Stimulated activated CD4-positive, alpha-beta T cell treated with anti-CD3 and anti-CD28 coated beads, Interleukin-2, amount 100 ng/mL, for 24 hours (primary cell): ENCODE measurements around the gene MAGEA3.
"Not testable (repeated sequence)": the region's sequence is repeated elsewhere in the genome, so short reads cannot be mapped to it uniquely, and the experiment has no call there.

Experiments
- DNase-seq, 2 donors: peaks; one replicate each; pipeline ENCODE4 v3.0.0-alpha.2; 2020

MAGEA3 gene, protein sequence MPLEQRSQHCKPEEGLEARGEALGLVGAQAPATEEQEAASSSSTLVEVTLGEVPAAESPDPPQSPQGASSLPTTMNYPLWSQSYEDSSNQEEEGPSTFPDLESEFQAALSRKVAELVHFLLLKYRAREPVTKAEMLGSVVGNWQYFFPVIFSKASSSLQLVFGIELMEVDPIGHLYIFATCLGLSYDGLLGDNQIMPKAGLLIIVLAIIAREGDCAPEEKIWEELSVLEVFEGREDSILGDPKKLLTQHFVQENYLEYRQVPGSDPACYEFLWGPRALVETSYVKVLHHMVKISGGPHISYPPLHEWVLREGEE

DNA sequence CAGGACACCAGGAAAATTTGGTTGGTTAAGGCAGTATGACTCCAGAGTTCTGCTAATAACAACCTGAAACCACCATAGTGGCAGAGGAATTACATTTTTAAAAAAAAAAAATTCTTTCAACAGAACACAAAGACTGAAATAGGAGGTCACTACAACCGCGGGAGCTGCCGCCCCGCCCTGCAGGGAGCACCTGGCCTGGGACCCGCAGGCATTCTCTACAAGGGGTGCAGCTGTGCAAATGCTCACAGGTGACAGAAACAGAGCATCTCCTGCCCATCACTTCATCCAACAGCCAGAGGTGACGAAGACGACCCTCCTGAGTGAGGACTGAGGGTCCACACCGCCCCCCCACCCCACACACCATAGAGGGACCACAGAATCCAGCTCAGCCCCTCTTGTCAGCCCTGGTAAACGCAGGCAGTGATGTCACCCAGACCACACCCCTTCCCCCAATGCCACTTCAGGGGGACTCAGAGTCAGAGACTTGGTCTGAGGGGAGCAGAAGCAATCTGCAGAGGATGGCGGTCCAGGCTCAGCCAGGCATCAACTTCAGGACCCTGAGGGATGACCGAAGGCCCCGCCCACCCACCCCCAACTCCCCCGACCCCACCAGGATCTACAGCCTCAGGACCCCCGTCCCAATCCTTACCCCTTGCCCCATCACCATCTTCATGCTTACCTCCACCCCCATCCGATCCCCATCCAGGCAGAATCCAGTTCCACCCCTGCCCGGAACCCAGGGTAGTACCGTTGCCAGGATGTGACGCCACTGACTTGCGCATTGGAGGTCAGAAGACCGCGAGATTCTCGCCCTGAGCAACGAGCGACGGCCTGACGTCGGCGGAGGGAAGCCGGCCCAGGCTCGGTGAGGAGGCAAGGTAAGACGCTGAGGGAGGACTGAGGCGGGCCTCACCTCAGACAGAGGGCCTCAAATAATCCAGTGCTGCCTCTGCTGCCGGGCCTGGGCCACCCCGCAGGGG lies at the start of gene MAGEA3:
MAGEA3 (plus strand) TSS at position 843 of the 980 bp plus-strand sequence. CDS start 2,039 bp downstream, outside the sequence.
- DNase-seq, result not testable (repeated sequence)

DNA sequence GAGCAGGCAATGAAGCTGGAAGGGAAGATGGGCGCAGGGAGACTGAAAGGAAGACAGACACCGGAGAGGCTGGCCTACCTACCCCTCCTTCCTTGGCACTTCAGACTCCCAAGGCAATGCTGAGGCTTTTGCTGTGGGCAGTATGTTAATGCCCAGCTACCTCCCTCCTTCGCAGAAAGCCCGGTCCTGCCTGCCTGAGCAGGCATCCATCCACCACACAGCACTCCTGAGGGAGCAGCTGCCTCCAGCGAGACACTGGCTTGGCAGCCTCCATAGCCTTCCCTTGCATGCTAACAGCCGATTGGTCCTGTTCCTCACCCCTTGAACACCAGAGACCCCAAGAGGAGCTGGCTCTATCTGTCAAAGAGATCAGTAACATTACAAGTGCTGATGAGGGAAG lies 46.5 kb upstream of the MAGEA3 start:
- no peak for DNase-seq

DNA sequence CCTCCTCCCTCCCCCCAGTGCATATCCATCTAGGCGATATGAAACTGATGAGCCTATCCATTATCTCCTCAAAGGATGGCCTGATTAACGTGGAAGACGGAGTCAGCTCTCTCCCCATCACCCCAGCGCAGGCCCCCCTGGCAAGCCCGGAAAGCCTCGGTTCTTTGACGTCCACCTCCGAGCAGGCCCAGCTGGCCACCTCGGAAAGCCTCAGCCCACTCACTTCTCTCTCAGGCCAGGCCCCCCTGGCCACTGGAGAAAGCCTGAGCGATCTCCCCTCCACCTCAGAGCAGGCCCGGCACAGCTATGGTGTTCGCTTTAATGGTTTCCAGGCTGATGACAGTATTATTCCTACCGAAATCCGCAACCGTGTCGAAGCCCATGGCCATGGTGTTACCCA lies 46.1 kb upstream of the MAGEA3 start:
- no peak for DNase-seq

DNA sequence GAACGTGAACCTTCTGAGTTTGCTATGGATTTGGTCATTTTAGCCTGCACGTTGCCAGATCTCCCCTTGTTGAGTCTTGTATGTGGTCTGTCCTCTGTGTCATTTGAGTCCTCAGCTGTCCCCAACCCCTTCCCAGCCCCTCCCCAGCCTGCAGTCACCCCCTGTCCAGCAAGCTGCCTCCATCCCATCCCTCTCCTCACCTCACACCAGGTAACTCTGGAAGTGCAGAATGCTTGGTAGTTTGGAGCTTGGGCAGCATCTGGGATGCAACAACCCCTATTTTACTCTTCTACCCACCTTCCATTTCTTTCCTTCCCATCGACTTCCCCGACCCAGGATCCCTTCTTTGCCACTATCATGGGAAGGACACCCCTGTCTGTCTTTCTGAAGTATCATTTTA lies 42.5 kb upstream of the MAGEA3 start:
- DNase-seq, result no peak

DNA sequence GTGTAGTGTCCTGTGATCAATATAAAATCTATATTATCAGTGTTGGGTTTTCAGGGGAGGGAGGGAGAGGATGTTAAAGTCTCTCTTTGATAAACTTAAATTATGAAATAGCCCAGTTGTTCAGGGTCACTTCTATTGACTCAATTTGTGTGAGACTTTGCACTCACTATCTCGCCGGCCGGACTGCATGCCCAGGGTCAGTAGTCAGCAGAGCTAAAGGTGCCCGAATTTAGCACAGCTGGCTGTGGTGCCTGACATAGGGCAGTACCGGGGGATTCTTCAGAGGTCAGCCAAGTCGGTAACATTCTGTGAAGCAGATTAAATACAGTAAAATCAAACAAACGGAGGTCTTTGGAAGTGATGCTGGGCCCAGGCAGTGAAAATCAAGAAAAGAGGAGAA lies 41.7 kb upstream of the MAGEA3 start:
- DNase-seq, result no peak

DNA sequence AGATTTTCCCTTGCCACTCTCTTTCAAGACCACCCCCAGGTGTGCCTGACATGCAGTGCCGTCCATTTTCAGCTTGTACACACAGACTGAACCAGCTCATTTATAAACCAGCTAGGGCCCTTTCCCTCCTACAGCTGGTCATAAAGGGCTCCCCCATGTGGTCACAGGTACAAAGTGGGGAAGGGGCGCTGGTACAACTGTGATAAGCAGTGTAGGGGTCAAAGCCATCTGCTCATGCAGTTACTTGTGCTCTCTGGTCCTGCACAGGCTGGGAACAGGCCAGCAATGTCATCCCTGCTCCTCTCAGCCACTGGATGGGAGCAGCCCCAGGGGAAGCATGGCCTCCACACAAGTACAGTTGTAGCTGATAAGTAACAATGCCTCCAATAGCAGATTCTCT lies 40.3 kb upstream of the MAGEA3 start:
- no peak for DNase-seq

DNA sequence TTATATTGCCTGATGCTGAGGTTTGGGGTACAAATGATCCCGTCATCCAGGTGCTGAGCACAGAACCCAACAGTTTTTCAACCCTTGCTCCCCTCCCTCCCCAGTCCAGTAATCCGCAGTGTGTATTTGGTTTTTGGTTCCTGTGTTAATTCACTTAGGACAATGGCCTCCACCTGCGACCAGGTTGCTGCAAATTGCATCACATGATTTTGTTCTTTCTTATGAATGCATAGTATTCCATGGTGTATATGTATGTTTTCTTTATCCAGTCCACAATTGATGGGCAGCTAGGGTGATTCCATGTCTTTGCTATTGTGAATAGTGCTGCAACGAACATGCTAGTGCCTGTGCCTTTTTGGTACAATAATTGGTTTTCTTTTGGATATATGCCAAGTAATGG lies 35.5 kb upstream of the MAGEA3 start:
- DNase-seq, result no peak

DNA sequence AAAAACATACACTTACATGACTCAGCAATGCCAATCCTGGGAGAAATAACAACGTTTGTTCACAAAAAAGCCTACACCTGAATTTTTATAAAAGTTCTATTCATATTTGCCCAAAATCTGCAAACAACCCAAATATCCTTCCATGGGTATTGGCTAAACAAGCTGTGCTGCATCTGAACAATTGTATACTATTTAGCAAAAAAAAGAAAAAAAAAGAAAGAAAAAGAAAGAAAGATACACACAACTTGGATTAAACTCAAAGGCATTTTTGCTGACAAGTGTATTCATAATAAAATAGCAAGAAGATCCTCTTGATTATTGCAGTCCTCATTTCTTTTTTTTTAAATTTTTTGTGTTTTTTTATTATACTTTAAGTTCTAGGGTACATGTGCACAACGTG lies 24.5 kb upstream of the MAGEA3 start:
- no peak for DNase-seq

DNA sequence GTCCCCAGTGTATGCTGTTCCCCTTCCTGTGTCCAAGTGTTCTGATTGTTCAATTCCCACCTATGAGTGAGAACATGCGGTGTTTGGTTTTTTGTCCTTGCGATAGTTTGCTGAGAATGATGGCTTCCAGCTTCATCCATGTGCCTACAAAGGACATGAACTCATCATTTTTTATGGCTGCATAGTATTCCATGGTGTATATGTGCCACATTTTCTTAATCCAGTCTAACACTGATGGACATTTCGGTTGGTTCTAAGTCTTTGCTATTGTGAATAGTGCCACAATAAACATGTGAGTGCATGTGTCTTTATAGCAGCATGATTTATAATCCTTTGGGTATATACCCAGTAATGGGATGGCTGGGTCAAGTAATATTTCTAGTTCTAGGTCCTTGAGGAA lies 23.9 kb upstream of the MAGEA3 start:
- not testable (repeated sequence) for DNase-seq

DNA sequence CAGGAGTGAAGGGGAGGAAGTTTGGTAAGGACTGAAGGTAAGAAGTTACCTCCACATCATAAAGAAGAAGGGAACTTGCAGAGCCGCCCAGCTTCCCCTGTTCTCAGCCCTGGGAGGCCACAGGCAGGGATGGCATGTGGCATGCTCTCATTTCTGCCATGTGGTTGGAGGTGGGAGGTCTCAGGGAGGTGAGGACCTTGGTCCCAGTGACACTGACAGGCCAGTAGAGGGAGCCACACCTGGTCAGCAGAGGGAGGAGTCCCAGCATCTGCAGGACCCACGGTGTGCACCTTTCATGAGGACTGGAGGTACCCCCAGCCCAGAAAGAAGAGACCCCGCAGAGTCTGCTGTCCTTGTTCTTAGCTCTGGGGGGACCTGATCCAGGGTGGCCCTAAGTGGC lies 17.6 kb upstream of the MAGEA3 start:
- not testable (repeated sequence) for DNase-seq

DNA sequence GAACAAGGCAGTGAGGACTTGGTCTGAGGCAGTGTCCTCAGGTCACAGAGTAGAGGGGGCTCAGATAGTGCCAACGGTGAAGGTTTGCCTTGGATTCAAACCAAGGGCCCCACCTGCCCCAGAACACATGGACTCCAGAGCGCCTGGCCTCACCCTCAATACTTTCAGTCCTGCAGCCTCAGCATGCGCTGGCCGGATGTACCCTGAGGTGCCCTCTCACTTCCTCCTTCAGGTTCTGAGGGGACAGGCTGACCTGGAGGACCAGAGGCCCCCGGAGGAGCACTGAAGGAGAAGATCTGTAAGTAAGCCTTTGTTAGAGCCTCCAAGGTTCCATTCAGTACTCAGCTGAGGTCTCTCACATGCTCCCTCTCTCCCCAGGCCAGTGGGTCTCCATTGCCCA lies 1.8 kb downstream of the MAGEA3 start:
- not testable (repeated sequence) for DNase-seq

DNA sequence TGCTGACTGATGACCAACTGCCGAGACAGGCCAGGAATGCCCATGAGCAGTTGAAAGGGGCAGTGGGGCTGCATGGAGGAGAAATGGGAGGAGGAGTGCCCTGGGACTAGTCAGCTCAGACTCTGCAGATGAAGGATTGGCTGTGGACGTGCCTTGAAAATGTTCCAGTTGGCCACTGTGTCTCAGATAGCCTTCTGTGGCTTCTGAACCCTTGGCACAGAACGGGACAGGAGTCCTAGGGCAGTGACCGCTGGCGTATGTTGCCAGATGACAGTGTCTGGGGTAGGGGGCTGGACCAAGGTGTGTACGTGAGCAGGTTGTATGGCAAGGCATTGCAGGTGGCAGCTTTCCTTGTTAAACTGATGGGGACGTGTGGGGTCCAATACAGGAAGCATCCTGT lies 7.9 kb downstream of the MAGEA3 start:
- not testable (repeated sequence) for DNase-seq

DNA sequence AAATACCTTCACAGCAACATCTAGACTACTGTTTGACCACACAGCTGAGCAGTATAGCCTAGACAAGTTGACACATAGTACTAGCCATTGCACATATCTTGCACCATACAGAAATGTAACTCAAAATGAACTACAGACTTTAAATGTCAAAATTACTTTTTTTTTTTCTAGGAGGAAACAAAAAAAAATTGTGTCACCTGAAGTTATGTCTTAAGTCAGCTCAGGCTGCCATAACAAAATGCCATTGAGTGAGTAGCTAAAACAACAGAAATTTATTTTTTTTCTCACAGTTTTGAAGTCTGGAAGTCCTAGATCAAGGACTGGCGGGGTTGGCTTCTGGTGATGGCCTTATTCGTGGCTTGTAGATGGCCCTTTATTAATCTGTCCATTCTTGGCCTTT lies 10.6 kb downstream of the MAGEA3 start, which contains the start of gene CSAG2:
CSAG2 (minus strand) TSS at position 101 of the 400 bp plus-strand sequence. CDS start 161 bp downstream, outside the sequence.
- DNase-seq, result not testable (repeated sequence)

DNA sequence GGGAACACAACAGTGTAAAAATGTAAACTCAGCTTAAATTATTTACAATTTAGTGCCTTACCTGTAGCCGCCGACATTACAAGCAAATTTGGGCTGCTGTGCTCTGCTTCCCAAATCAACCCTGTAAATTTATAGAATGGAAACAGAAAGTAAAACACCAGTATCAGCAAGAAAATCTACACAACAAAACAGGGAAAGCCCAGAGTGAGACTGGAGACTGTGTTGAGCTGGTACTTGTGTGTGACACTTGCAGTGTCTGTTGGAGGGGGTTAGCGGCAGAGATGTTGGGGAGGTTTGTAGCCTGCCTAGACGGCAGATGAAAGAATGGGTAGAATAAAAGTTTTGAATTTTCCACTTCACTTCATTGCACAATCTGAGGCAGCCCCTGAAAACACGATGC lies 14.6 kb downstream of the MAGEA3 start:
- not testable (repeated sequence) for DNase-seq

DNA sequence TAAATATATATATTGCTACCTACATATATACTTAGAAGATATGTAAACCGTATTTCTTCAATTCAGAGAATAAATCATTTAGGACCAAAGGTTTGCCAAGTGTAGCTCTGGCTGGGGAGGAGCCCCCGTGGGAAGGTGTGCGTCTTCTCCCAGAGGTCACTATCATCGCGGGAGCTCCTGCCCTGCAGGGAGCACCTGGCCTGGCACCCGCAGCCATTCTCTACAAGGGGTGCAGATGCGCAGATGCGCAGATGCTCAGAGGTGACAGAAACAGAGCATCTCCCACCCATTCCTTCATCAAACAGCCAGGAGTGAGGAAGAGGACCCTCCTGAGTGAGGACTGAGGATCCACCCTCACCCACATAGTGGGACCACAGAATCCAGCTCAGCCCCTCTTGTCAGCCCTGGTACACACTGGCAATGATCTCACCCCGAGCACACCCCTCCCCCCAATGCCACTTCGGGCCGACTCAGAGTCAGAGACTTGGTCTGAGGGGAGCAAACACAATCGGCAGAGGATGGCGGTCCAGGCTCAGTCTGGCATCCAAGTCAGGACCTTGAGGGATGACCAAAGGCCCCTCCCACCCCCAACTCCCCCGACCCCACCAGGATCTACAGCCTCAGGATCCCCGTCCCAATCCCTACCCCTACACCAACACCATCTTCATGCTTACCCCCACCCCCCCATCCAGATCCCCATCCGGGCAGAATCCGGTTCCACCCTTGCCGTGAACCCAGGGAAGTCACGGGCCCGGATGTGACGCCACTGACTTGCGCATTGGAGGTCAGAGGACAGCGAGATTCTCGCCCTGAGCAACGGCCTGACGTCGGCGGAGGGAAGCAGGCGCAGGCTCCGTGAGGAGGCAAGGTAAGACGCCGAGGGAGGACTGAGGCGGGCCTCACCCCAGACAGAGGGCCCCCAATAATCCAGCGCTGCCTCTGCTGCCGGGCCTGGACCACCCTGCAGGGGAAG lies 15.5 kb downstream of the MAGEA3 start, which contains the start of gene MAGEA2B:
MAGEA2B (plus strand) TSS at position 814 of the 973 bp plus-strand sequence. CDS start 2,479 bp downstream, outside the sequence.
- DNase-seq, result not testable (repeated sequence)

DNA sequence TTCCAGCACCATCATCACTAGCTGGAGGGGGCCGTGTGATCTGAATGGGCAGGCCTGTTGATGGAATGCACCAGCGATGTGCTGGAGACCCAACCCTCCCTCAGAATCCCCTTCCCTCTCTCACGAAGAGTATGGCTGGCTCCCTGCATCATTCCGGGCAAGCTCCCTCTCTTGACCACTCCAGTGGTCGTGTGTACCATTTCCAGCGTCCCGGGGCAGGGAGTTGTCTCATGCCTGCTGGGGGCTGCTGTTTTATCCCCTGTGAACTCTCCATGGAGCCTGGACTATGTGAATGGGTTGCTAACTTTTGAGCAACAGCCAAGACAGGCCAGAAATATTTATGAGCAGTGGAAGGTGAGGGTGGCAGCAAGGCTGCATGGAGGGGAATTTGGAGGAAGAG lies 26.8 kb downstream of the MAGEA3 start:
- DNase-seq, result no peak

DNA sequence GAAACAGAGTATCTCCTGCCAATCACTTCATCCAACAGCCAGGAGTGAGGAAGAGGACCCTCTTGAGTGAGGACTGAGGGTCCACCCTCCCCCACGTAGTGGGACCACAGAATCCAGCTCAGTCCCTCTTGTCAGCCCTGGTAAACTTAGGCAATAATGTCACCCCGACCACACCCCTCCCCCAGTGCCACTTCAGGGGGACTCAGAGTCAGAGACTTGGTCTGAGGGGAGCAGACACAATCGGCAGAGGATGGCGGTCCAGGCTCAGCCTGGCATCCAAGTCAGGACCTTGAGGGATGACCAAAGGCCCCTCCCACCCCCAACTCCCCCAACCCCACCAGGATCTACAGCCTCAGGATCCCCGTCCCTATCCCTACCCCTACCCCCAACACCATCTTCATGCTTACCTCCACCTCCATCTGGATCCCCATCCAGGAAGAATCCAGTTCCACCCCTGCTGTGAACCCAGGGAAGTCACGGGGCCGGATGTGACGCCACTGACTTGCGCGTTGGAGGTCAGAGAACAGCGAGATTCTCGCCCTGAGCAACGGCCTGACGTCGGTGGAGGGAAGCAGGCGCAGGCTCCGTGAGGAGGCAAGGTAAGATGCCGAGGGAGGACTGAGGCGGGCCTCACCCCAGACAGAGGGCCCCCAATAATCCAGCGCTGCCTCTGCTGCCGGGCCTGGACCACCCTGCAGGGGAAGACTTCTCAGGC lies 34.8 kb downstream of the MAGEA3 start, which contains the start of the genes CSAG1 and MAGEA12:
CSAG1 (minus strand) TSS at position 461 of the 715 bp plus-strand sequence. CDS start 1,261 bp downstream, outside the sequence.
MAGEA12 (plus strand) TSS at position 497 of the 715 bp plus-strand sequence. CDS start 2,405 bp downstream, outside the sequence.
- DNase-seq, result no peak

DNA sequence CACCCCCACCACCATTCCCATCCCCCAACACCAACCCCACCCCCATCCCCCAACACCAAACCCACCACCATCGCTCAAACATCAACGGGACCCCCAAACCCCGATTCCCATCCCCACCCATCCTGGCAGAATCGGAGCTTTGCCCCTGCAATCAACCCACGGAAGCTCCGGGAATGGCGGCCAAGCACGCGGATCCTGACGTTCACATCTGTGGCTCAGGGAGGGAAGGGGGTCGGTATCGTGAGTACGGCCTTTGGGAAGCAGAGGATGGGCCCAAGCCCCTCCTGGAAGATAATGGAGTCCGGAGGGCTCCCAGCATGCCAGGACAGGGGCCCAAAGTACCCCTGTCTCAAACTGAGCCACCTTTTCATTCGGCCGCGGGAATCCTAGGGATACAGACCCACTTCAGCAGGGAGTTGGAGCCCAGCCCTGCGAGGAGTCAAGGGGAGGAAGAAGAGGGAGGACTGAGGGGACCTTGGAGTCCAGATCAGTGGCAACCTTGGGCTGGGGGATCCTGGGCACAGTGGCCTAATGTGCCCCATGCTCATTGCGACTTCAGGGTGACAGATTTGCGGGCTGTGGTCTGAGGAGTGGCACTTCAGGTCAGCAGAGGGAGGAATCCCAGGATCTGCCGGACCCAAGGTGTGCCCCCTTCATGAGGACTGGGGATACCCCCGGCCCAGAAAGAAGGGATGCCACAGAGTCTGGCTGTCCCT lies 35.7 kb downstream of the MAGEA3 start:
- DNase-seq, result not testable (repeated sequence)

DNA sequence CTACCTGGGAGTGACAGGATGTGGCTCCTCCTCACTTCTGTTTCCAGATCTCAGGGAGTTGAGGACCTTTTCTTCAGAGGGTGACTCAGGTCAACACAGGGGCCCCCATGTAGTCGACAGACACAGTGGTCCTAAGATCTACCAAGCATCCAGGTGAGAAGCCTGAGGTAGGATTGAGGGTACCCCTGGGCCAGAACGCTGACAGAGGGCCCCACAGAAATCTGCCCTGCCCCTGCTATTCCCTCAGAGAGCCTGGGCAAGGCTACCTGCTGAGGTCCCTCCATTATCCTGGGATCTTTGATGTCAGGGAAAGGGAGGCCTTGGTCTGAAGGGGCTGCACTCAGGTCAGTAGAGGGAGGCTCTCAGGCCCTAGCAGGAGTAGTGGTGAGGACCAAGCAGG lies 36.5 kb downstream of the MAGEA3 start:
- no peak for DNase-seq

DNA sequence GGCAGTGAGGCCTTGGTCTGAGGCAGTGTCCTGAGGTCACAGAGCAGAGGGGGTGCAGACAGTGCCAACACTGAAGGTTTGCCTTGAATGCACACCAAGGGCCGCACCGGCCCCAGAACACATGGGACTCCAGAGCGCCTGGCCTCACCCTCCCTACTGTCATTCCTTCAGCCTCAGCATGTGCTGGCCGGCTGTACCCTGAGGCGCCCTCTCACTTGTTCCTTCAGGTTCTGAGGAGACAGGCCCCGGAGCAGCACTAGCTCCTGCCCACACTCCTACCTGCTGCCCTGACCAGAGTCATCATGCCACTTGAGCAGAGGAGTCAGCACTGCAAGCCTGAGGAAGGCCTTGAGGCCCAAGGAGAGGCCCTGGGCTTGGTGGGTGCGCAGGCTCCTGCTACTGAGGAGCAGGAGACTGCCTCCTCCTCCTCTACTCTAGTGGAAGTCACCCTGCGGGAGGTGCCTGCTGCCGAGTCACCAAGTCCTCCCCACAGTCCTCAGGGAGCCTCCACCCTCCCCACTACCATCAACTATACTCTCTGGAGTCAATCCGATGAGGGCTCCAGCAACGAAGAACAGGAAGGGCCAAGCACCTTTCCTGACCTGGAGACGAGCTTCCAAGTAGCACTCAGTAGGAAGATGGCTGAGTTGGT lies 37.4 kb downstream of the MAGEA3 start:
- no peak for DNase-seq
